ENCODE data around the gene LAMA2.

DNA sequence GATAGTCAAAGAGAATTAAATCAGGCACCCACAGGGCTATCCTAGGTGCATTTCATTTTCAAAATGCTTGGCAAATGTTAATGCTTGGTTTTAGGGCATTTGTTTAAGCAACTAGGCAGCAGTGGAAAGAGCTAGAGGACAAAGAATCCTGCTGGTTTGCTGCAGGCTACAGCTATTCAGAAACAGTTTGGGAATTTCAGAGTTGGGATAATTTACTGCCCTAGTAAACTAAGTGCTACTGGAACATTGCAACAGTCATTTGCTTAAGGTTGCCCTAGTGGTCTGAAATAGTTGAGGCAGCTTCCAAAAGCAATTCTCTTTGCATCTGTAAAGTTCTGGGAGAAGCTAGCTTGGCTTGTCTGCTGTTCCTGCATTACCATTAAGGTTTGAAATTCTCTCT is 312.7 kb downstream of the LAMA2 start:
- no peak for TF ChIP-seq CTCF (IDR thresholded peaks at IDR 0.05)
- no peak for TF ChIP-seq POLR2A (IDR thresholded peaks at IDR 0.05)

Measured in testis (tissue), 2 donors.